Breast epithelium (tissue), 4 donors: ENCODE data around the gene C17orf107. TPM values are rescaled to one million over a fixed set of nuclear protein-coding genes. Genes with fewer than 3 reads are reported as not detected.

Source experiments
- DNase-seq, 2 donors: peaks; one replicate each; pipeline ENCODE4 v3.0.0-alpha.2; 2019; ENCODE audit warnings: low spot score in 2 of 2
- H3K27ac ChIP-seq, 2 donors: fragments of 200-600 bp; sonication (generic) in 1 of 2; one replicate each; pipeline ENCODE4 v1.5.1; 2016 to 2019; ENCODE audit warnings: mild to moderate bottlenecking in 1 of 2
- H3K27me3 ChIP-seq, 2 donors: fragments of 200-600 bp; sonication (generic) in 1 of 2; one replicate each; pipeline versions ENCODE4 v1.5.1 to v1.6.0; 2017 to 2019; ENCODE audit warnings: control low read depth in 1 of 2, mild to moderate bottlenecking in 1 of 2
- H3K36me3 ChIP-seq: fragments of 200-600 bp; one replicate; pipeline ENCODE4 v1.5.1; 2019
- H3K4me1 ChIP-seq, 2 donors: fragments of 200-600 bp; sonication (generic); one replicate each; pipeline ENCODE4 v1.5.1; 2016 to 2019; ENCODE audit warnings: control low read depth in 1 of 2
- H3K4me3 ChIP-seq, 3 donors: fragments of 200-600 bp; sonication (generic); 1 replicate in 2 of 3; 2 replicates in 1 of 3; pipeline ENCODE4 v1.5.1; 2016 to 2019; ENCODE audit warnings: mild to moderate bottlenecking in 3 of 3, moderate library complexity in 2 of 3
- H3K9me3 ChIP-seq, 2 donors: fragments of 200-600 bp; sonication (generic) in 1 of 2; one replicate each; pipeline ENCODE4 v1.5.1; 2016 to 2019; ENCODE audit warnings: control low read depth in 1 of 2
- POLR2A ChIP-seq: fragments of 450-650 bp; IDR thresholded peaks from one replicate; pipeline ENCODE4 v1.6.1; 2016; ENCODE audit warnings: antibody characterized with exemption, mild to moderate bottlenecking, moderate library complexity
- POLR2AphosphoS5 ChIP-seq, 3 donors: sonication (generic); formaldehyde crosslinking; IDR thresholded peaks; one replicate each; pipeline ENCODE4 v1.6.1; 2017; ENCODE audit warnings: antibody characterized with exemption in 3 of 3
- intact Hi-C: fragments of 100-400 bp; cut with DNase I; formaldehyde crosslinking; loops from one replicate; pipeline ENCODE4 v1.15.1; 2023; ENCODE audit warnings: low total_unique reads
- total RNA-seq, 3 donors: library from RNA; depleted of rRNA; stranded (reverse); fragments of >200 nt; gene quantifications; one replicate each; pipeline ENCODE4 v1.1.0, GENCODE V29; 2016
- TF ChIP-seq, protein P1 (sequence below), 3 donors: fragments of 450-650 bp; IDR thresholded peaks; one replicate each; pipeline ENCODE4 v1.5.1; 2016 to 2017; ENCODE audit warnings: antibody characterized with exemption in 3 of 3, mild to moderate bottlenecking in 3 of 3, moderate library complexity in 3 of 3

Gene C17orf107
- total RNA-seq, 3 donors from 2014 or later: 3.9 to 10.5 TPM; not detected in 1

DNA sequence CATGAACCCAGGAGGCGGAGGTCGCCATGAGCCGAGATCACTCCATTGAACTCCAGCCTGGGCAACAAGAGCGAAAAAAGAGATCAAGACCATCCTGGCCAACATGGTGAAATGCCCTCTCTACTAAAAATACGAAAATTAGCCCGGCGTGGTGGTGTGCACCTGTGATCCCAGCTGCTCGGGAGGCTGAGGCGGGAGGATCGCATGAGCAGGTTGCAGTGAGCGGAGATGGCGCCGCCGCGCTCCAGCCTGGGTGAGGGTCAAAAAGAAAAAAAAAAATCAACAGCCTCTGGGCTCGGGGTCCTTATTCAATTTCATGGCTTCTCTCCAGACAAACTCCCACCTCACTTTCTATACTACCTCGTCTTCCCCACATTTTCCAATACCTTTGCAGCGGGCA, 29.5 kb downstream of the C17orf107 start:
- Histone ChIP-seq H3K27me3 (no peaks in the 10 kb centered on the region), H3K36me3 (no peaks in the 10 kb centered on the region), H3K4me1 (peaks cover 0 to under 1% of the 10 kb centered on the region in 2 donors), H3K27ac (no peak overlapping the region), H3K4me3 (no peak overlapping the region), H3K9me3 (no peaks in the 10 kb centered on the region)
- no peak for DNase-seq
- intact Hi-C loops: no loop called here
- no peak for TF ChIP-seq POLR2AphosphoS5 (IDR thresholded peaks at IDR 0.05)
- TF ChIP-seq, protein P1, sequence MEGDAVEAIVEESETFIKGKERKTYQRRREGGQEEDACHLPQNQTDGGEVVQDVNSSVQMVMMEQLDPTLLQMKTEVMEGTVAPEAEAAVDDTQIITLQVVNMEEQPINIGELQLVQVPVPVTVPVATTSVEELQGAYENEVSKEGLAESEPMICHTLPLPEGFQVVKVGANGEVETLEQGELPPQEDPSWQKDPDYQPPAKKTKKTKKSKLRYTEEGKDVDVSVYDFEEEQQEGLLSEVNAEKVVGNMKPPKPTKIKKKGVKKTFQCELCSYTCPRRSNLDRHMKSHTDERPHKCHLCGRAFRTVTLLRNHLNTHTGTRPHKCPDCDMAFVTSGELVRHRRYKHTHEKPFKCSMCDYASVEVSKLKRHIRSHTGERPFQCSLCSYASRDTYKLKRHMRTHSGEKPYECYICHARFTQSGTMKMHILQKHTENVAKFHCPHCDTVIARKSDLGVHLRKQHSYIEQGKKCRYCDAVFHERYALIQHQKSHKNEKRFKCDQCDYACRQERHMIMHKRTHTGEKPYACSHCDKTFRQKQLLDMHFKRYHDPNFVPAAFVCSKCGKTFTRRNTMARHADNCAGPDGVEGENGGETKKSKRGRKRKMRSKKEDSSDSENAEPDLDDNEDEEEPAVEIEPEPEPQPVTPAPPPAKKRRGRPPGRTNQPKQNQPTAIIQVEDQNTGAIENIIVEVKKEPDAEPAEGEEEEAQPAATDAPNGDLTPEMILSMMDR (IDR thresholded peaks at IDR 0.05): no peak
- TF ChIP-seq POLR2A: no peak

DNA sequence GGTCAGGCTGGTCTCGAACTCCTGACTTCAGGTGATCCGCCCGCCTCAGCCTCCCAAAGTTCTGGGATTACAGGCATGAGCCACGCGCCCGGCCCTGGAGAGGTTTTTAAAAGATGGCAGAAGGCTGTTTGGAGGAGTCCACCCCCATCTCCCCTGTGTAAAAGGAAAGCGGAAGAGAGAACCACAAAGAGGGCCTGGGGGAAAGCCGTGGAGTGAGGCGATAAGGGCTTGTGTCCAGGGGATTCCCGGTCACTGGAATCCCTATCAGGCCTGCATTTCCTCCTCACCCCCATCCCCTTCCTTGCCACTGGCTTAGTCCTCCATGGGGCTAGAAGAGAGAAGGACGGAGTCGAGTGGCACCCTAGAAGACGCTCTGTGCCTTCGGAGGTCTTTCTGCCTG, 32.6 kb downstream of the C17orf107 start, which contains the start of gene GP1BA:
Gene GP1BA (plus strand): TSS at position 315 of the 400 bp plus-strand sequence. CDS start 328 bp downstream, outside the sequence.
- intact Hi-C loops: no loop called here
- TF ChIP-seq POLR2A (no peak), POLR2AphosphoS5 (IDR thresholded peaks at IDR 0.05) (no peak)
- TF ChIP-seq, protein P1 (IDR thresholded peaks at IDR 0.05): no peak
- Histone ChIP-seq H3K4me1 (peaks cover 0 to 8% of the 10 kb centered on the region in 2 donors), H3K27me3 (no peaks in the 10 kb centered on the region), H3K27ac (no peak within 1 kb of the TSS), H3K9me3 (no peaks in the 10 kb centered on the region), H3K4me3 (no peak within 1 kb of the TSS), H3K36me3 (no peaks in the 10 kb centered on the region)
- DNase-seq: no peak

DNA sequence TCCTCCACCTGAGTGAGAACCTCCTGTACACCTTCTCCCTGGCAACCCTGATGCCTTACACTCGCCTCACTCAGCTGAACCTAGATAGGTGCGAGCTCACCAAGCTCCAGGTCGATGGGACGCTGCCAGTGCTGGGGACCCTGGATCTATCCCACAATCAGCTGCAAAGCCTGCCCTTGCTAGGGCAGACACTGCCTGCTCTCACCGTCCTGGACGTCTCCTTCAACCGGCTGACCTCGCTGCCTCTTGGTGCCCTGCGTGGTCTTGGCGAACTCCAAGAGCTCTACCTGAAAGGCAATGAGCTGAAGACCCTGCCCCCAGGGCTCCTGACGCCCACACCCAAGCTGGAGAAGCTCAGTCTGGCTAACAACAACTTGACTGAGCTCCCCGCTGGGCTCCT, 33.4 kb downstream of the C17orf107 start:
- Histone ChIP-seq H3K4me3 (no peak overlapping the region), H3K27me3 (no peaks in the 10 kb centered on the region), H3K9me3 (no peaks in the 10 kb centered on the region), H3K27ac (no peak overlapping the region), H3K4me1 (peaks cover 0 to 8% of the 10 kb centered on the region in 2 donors), H3K36me3 (no peaks in the 10 kb centered on the region)
- TF ChIP-seq POLR2AphosphoS5 (IDR thresholded peaks at IDR 0.05) (no peak), POLR2A (no peak)
- TF ChIP-seq, protein P1 (IDR thresholded peaks at IDR 0.05): no peak
- intact Hi-C loops: no loop called here
- no peak for DNase-seq

DNA sequence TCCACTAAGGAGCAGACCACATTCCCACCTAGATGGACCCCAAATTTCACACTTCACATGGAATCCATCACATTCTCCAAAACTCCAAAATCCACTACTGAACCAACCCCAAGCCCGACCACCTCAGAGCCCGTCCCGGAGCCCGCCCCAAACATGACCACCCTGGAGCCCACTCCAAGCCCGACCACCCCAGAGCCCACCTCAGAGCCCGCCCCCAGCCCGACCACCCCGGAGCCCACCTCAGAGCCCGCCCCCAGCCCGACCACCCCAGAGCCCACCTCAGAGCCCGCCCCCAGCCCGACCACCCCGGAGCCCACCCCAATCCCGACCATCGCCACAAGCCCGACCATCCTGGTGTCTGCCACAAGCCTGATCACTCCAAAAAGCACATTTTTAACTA, 34.3 kb downstream of the C17orf107 start:
- Histone ChIP-seq H3K27ac (peak overlapping the region in 1 of 2 donors; percentile 16), H3K9me3 (no peaks in the 10 kb centered on the region), H3K4me3 (no peak overlapping the region), H3K4me1 (peaks cover 4 to 15% of the 10 kb centered on the region in 2 donors), H3K27me3 (no peaks in the 10 kb centered on the region), H3K36me3 (no peaks in the 10 kb centered on the region)
- intact Hi-C loops: no loop called here
- TF ChIP-seq, protein P1 (IDR thresholded peaks at IDR 0.05): no peak
- TF ChIP-seq POLR2A (no peak), POLR2AphosphoS5 (IDR thresholded peaks at IDR 0.05) (no peak)
- DNase-seq: no peak

DNA sequence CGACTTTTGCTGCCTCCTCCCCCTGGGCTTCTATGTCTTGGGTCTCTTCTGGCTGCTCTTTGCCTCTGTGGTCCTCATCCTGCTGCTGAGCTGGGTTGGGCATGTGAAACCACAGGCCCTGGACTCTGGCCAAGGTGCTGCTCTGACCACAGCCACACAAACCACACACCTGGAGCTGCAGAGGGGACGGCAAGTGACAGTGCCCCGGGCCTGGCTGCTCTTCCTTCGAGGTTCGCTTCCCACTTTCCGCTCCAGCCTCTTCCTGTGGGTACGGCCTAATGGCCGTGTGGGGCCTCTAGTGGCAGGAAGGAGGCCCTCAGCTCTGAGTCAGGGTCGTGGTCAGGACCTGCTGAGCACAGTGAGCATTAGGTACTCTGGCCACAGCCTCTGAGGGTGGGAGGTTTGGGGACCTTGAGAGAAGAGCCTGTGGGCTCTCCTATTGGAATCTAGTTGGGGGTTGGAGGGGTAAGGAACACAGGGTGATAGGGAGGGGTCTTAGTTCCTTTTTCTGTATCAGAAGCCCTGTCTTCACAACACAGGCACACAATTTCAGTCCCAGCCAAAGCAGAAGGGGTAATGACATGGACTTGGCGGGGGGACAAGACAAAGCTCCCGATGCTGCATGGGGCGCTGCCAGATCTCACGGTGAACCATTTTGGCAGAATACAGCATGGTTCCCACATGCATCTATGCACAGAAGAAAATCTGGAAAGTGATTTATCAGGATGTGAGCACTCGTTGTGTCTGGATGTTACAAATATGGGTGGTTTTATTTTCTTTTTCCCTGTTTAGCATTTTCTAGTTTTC, 35.0 kb downstream of the C17orf107 start:
- peak overlapping the region in 1 of 3 donors; percentile 43 for H3K4me3 ChIP-seq
- peak; percentile 48 to 69 for DNase-seq
- no peaks in the 10 kb centered on the region for H3K9me3 ChIP-seq
- peaks cover 10 to 22% of the 10 kb centered on the region in 2 donors for H3K4me1 ChIP-seq
- no peaks in the 10 kb centered on the region for H3K36me3 ChIP-seq
- H3K27me3 ChIP-seq: no peaks in the 10 kb centered on the region
- intact Hi-C loops: no loop called here
- peak overlapping the region; percentile 16 to 45 for H3K27ac ChIP-seq
- TF ChIP-seq, protein P1 (IDR thresholded peaks at IDR 0.05): no peak
- TF ChIP-seq POLR2AphosphoS5 (IDR thresholded peaks at IDR 0.05) (no peak), POLR2A (no peak)
